ENCODE results near the gene FERMT3.
"Not testable (repeated sequence)": the region's sequence is repeated elsewhere in the genome, so short reads cannot be mapped to it uniquely, and the experiment has no call there.

FERMT3 gene

DNA sequence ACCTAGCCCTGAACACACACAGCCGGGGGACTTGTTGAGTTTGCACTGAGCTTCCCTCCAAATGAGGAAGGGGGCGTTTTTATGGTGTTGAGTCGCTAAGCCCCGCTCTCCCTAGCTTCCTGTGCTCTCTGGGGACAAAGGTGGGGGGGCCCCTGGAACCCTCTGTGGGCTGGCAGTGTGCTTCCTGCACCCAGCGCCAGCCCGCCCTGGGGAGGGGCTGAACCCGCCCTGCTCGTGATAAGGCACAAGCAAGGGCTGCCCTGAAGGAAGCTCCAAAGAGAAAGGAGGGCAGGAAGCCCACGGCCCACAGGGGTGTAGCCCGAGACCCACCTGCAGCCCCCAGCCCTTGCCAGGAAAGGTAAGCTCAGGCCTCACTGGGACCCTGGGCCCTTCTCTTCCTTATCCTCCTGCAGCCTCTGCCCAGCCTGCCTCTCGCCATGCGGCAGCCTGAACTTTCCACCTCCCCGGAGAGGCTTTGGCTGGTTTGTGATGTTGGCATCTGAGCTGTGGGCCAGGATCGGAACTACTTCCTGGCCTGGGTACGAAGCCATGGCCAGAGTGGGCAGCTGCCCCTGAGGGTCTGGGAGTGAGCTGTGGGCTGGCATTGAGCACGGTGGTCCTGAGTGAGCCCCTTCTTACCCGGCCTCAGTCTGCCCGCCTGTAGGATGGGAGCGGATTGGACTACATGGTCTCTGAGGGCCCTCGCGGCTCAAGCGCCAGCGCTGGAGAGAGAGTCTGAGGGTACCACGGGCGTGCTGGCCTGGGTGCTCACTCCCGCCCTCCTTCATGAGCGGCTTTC, at the start of gene FERMT3:
TSS of gene FERMT3 (plus strand) at position 265 of the 799 bp plus-strand sequence. CDS start 644 bp downstream, outside the sequence.
- peak; percentile 65 to 78 for DNase-seq

DNA sequence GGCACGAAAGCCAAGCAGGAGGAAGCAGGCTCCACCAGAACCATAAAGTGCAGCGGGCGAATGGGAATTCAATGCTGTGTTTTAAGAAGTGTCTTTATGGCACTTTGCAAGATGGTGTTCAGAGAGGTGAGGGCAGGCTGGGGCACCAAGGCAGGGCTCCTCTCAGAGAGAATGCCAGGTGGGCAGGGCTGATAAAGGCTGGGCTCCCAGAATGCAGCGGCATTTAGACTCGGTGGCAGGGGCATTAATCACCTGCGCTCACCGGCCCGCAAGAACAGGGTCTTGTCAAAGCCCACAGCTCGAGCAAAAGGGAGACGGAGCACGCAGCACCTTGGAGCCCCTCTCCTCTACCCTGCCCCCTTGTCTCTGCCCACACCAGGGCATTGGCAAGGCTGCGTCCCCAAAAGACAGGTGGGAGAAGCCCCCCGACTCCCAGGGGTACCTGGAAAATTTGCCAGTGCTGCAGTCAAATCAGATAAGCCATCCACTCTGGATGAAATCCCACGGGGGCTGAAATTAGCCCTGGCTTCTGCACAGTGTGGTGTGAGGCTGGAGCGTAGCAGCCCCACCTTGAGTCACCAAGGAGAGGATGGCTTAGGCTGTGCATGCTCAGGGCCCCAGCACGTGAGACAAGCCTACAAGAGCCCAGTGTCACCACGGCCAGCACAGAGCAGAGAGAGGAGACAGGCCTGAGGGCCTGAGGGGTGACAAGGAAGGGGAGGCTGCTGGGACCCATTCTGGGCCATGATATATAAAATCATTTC, 48.7 kb upstream of the FERMT3 start:
- no peak for DNase-seq

DNA sequence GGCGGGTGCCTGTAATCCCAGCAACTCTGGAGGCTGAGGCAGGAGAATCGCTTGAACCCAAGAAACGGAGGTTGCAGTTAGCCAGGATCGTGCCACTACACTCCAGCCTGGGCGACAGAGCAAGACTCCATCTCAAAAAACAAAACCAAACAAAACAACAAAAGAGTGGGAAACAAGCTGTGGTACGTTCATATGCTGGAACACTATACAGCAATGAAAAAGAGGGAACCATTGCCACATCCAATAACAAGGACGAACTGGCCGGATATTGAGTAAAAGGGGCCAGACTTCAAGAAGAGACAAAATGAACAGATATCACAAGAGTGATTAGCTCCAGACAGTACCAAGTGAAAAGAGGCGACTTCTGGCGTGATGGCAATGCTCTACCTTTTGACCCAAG, 45.5 kb upstream of the FERMT3 start:
- no peak for DNase-seq

DNA sequence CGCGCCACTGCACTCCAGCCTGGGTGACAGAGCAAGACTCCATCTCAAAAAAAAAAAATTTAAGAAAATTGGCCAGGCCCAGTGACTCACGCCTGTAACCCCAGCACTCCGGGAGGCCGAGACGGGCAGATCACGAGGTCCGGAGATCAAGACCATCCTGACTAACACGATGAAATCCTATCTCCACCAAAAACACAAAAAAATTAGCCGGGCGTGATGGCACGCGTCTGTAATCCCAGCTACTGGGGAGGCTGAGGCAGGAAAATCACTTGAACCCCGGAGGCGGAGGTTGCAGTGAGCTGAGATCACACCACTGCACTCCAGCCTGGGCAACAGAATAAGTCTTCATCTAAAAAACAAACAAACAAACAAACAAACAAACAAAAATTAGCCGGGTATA, 43.8 kb upstream of the FERMT3 start:
- not testable (repeated sequence) for DNase-seq

DNA sequence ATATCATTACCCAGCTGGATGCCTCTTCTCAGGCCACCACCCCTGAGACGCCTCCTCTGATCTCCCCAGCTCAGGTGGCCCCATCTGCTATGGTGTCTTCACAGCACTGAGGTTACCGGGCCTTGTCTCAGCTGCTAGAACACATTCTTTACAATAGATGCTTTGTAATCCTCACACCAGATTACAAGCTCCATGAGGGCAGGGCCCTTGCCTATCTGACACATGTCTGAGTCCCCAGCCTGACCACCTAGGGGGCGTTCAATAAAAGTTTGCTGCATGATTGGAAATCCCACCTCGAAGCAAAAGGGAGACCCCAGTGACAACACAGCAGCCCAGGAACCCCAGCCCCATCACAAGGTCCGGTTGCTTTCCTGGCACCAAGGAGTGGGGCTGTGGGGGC, 42.6 kb upstream of the FERMT3 start:
- no peak for DNase-seq

DNA sequence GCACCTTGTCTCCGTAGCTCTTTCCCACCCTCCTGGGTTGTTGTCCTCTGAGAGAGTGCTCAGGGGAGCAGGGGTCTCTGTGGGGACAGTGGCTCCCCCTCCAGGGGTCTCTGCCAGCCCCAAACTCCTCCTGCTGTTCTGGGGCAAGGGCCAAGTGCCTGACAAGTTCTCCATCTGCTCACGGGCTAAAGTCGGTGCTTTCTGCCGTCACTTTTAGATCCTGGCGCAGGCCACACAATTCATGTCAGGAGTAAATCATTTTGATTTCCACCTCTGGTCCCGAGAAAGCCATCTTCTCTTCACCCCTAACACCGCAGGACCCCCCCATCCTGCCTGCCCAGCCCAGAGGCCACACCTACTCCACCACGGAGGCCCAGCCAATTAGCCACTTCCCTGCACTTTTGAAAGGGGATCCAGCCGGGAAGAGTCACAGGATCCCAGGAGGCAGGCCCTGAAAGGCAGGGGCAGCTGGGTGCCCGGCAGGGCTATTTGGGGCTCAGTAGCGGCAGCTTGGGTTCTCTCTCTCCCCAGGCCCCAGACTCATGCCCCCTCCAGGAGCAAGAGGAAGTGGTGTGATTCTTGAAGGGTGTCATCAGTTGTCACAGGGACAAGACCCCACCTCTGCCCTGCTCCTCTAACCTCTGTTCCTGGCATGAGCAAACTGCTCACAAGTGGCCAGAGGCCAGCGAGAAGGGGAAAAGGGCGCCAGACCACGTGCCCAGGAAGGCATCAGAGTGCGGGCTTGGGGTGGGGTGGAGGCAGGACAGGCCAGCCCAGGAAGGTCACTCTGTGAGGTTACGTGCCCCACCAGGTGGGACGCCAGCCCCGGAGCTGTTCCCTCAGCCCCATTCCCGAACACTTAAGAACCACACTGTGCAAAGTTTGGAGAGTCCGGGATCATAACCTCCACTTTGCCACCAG, 41.9 kb upstream of the FERMT3 start:
- no peak for DNase-seq

DNA sequence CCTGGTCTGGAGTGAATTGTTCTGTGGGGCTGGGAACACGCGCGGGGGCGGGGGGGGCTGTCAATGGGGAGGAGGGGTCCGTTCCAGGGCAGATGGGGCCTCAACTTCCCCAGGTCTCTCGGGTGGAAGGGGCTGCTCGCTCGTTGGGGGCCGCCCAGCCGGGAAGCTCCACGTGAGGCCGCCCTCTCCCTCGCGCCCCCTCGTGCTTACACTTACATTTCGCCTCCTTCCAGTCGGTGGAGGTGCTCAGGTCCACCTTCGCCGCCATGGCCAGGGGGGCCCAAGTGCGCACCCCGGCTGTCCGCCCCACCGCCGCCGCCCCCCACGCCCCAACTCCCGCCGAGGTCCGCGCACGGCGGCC, 41.1 kb upstream of the FERMT3 start:
- no peak for DNase-seq

DNA sequence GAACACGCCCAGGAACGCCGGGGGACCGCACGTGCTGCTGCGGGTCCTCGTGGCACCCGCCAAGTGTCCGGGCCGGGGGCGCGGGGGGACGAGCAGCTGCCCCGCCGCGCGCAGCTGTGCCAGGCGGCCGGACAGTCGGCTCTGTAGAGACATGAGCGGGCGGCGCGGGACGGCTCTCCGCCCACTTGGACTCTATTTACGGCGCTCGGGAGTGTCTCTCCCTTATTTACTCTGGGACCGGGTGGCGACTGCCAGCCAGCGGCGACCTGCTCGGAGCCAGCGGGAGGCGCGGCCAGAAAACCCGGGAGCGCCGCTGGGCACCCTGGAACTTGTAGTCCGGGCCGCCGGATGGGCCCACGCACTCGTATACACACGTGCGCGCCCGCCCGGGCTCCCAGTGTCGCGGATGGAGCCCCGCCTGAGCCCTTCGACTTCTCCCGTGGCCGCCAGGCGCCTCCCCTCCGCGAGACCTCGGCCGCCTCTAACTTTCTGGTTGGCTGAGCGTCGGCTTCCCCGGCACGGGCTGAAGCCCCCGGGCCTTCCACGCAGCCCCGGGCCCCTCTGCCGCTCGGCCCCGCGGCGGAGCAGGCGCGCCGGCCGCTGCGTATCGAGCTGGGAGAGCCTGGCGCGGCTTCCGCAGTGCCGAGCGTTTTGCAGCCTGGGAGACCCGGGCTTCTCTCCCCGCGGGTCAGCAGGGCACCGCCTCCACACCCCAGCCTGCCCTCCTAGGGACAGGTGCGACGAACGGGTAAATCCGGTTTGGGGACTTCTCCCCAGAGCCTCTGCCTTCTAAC, 40.5 kb upstream of the FERMT3 start, which contains the start of gene MACROD1:
TSS of gene MACROD1 (minus strand) at position 272 of the 794 bp plus-strand sequence. CDS start at position 153, 119 bp downstream.
- peak; percentile 71 to 84 for DNase-seq

DNA sequence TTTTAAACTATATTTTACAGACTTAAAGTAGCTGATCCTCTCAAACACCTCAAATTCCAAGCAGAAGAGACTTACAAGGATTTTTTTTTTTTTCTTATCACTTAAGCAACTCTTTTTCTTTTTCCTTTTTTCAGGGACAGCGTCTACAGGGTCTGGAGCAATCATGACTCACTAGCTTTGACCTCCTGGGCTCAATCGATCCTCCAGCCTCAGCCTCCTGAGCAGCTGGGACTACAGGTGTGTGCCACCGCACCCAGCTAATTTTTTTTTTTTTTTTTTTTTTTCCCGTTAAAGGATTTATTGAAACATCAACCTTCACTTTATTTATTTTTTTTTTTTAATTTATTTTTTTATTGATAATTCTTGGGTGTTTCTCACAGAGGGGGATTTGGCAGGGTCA, 36.1 kb upstream of the FERMT3 start:
- no peak for DNase-seq

DNA sequence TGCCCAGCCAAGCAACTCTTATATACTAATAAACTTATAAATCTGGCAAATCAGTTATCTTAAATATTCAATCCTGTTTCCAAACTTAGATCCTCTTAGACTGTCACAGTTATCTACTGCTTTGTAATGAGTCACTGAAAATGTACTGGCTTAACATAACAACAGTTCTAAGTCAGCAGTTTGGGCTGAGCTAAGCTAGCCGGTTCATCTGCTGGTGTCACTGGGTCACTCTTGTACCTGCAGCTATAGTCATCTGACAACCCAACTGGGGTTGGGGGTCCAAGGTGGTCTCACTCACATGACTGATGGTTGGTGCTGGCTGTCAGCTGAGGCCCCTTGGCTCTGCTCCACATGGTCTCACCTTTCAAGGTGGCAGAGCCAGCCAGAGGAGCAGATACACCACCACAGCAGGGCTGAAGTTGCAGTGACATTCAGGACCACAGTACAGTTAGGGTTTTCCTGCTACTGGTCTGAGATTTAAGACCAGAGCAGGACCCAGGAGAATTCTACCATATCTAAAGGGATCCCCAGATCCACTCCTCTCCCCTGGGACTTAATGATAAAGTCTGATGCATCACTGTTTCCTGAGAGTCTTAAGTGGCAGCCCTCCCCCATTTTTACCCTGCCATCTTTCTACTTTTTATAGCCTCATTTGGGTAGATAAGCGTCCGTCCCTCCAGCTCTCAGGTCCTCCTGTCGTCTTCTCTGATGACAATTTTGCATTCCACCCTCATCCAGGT, 32.7 kb upstream of the FERMT3 start:
- DNase-seq, result no peak

DNA sequence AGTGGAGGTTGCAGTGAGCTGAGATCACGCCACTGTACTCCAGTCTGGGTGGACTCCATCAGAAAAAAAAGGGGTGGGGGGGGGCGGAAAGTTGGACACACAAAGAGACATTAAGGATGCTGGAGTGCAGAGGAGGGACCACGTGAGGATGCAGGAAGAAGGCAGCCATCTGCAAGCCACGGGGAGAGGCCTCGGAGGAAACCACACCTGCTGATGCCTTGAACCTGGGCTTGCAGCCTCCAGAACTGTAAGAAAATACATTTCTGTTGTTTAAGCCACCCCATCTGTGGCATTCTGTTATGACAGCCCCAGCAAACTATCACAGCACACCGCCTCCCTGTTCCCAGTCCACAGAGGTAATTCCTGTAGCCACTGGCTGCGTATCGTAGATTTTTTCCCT, 29.8 kb upstream of the FERMT3 start:
- DNase-seq, result no peak

DNA sequence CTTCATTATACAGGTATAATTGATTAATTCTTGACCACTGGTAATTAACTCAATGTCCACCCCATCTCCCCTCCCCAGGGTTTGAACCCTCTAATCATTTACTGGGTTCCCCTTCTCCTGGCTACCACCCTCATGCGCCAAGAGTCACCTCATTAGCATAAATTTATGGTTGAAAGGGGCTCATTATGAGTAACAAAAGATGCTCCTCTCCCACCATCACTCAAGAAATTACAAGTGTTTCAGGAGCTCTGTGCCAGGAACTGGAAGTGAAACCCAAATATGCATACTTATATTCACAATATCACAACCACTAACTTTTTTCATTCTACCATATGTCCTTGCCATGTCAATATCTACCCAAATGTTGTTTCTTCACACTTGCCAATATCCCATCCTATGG, 28.3 kb upstream of the FERMT3 start:
- no peak for DNase-seq

DNA sequence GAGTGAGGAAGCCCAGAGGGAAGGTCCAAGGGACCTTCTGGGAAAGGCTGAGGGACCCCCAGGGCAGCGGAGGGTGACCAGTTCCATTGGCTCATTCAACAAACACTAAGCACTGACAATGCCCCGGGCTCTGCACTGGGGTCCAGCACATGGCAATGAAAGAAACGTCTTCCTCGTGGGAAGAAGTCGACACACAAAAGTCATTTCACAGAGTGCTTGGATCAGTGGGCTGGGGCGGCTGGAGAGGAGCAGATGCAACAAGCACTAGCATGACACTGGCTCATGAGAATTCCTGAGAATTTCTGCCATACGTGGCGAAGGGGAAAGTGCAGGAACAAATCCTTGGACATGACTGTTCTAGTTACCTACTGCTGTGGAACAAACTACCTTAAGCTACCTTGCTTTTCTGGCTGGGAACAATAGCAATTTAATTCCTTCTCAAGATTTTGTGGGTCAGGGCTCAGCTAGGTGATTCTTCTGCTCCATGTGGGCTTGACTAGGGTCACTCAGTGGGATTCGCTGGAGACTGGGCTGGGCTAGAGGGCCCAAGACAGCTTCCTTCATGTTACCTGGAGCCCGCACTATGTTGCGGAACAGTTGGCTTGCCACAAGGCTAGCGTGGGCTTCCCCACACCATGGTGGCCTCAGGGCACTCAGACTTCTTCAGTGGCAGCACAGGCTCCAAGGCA, 27.4 kb upstream of the FERMT3 start:
- no peak for DNase-seq

DNA sequence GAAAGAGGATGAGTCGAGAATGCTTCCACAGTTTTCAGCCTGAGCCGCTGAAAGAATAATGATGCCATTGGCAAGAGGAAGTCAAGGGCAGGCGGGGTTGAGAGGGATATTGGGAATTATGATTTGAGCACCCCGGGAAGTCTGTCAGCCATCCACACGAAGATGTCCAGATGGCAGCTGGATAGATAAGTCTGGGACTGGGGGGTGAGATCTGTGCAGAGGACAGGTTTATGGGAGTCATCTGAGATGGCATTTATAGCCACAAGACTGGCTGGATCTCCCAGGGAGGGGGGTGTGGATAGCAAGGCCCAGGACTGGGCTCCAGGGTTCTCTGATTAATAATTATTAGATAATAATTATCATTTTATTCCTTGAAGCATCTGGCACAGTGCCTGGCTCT, 25.6 kb upstream of the FERMT3 start:
- no peak for DNase-seq

DNA sequence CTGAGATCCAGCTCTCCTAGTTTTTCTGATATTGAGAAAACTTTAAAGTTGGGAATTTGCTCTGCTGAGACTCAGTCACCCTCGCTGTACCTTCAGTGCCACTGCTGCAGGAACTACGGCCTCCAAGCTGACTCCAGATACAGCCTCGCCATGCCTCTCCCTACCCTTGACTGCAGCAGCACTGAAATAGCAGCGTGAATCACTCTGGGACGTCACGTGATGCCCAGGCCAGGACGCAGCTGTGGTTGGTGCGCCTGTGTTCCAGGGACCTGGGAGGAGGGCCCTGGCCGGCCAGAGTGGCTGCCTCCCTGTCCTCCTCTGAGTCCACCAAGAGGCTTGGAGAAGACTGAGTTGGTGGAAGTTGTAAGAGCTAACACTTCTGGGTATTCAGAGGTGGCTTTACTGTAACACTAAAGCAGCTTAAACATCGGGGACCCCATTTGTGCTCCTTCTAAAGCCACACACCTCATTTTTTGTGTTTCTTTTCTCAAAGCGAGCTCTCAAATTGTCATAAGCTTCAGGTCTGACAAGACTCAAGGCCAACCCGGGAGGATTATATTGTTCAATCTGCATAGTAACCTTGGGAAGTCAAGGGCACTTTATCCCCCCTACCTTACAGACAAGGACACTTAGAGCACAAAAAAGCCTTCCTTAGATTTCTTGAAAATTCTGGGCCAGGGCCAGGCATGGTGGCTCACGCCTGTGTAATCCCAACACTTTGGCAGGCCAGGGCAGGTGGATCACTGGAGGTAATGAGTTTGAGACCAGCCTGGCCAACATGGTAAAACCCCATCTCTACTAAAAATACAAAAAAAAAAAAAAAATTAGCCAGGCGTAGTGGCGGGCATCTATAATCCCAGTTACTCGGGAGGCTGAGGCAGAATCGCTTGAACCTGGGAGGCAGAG, 24.8 kb upstream of the FERMT3 start:
- DNase-seq, result peak; percentile 24 to 54

DNA sequence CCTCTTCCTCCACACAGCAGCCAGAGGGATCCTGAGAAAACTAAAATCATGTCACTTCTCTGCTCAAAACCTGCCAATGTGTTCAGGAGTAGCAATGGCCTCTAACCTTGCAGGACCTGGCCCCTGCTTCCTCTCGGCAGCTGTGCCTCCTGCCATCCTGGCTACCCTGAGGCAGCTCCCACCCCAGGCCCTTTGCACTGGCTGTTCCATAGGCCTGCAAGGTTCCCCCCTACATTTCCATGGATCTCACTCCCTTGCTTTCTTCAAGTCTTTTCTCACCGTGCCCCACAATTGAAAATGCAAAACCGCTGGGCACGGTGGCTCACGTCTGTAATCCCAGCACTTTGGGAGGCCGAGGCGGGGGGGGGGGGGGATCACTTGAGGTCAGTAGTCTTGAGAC, 22.6 kb upstream of the FERMT3 start:
- DNase-seq, result no peak

DNA sequence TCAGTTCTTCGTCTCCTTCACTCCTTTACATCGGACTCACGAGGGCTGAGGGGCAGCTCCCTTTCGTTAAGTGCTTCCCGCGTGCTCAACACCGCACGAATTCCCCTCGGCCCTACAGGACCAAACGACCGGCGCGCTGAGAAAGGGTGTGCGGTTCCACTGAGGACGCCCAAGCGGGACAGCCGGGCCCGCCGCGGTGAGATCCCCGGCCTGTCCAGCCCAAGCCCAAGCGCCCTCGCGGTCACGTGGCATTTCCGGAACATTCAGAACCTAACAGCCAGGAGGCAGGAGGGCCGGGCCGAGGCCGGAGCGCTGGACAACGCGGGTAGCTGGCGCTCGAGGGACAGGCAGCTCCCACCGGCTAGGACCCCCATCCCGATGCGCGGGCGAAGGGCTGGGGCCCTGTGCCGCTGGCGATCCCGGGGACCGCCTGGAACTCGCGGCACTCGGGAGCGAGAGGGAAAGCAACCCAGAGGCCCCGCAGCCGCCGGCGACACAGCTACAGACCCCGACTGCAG, 21.3 kb upstream of the FERMT3 start:
- DNase-seq, result no peak

DNA sequence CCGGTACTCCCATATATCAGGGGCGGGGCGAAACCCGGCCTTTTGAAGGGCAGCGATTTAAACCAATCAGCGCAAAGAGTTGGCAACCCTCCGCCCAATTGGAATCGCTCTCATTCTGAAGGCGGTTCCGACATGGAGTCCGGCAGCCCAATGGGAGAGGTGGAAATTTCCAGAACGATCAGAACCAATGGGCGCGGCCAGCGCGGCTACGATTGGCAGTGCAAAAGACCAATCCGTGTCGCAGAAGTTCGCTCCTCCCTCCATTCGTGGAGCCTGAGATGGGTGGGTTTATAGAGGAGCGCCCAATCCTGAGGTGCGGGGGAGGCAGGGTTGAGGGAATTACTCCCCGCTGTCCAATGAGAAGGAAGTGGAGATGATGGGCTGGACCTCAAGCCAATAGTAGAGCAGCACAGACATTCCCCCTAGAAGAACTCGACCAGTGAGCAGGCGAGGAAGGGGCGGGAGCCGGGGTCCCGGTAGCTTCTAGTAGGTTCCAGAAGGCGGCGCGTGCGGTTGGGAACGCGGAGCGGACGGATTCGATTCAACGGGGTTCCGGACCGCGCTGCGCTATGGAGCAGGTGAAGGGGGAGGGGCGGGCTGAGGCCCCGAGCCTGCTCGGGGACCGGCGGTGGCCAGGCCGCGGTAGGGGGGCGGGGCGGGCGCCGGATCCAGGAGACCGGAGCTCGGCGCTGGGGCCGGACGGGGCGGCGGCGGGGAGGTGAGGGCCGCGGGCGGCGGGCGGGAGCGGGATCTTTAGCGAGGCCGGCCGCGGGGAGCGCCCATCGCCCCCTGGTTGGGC, 20.6 kb upstream of the FERMT3 start, which contains the start of gene STIP1:
TSS of gene STIP1 (plus strand) at position 479 of the 799 bp plus-strand sequence. CDS start at position 570, 91 bp downstream.
- DNase-seq, result peak; percentile 100
